Ishikawa (cell line): ENCODE data around the gene DCUN1D2.

Source experiments
- CEBPB ChIP-seq: IDR thresholded peaks from 2 replicates; pipeline ENCODE4 v1.6.1; 2012
- CREB1 ChIP-seq: IDR thresholded peaks from 2 replicates; pipeline ENCODE4 v1.6.1; 2012; ENCODE audit warnings: low read depth
- EGR1 ChIP-seq: IDR thresholded peaks from 2 replicates; pipeline ENCODE4 v1.6.1; 2012
- EP300 ChIP-seq: IDR thresholded peaks from 2 replicates; pipeline ENCODE4 v1.6.1; 2012; ENCODE audit warnings: borderline replicate concordance
- FOXM1 ChIP-seq: IDR thresholded peaks from 2 replicates; pipeline ENCODE4 v1.6.1; 2012; ENCODE audit warnings: low read depth, borderline replicate concordance
- MAX ChIP-seq: IDR thresholded peaks from 2 replicates; pipeline ENCODE4 v1.6.1; 2012
- NFIC ChIP-seq: IDR thresholded peaks from 2 replicates; pipeline ENCODE4 v1.6.1; 2012
- RAD21 ChIP-seq: IDR thresholded peaks from 2 replicates; pipeline ENCODE4 v1.6.1; 2012; ENCODE audit warnings: low read depth
- REST ChIP-seq: IDR thresholded peaks from 2 replicates; pipeline ENCODE4 v1.6.1; 2012; ENCODE audit warnings: low read depth, mild to moderate bottlenecking
- TAF1 ChIP-seq: IDR thresholded peaks from 2 replicates; pipeline ENCODE4 v1.6.1; 2012; ENCODE audit warnings: low read depth, mild to moderate bottlenecking
- TCF12 ChIP-seq: IDR thresholded peaks from 2 replicates; pipeline ENCODE4 v1.6.1; 2012; ENCODE audit warnings: low read depth
- TEAD4 ChIP-seq: IDR thresholded peaks from 2 replicates; pipeline ENCODE4 v1.6.1; 2012
- USF1 ChIP-seq: IDR thresholded peaks from 2 replicates; pipeline ENCODE4 v1.6.1; 2012
- YY1 ChIP-seq: IDR thresholded peaks from 2 replicates; pipeline ENCODE4 v1.6.1; 2012; ENCODE audit warnings: low read depth
- ZBTB7A ChIP-seq: IDR thresholded peaks from 2 replicates; pipeline ENCODE4 v1.6.1; 2012; ENCODE audit warnings: low read depth

The DCUN1D2 gene

GRCh38 chr13:113457510-113457909 lies 33.0 kb downstream of the DCUN1D2 start:
- TF ChIP-seq TAF1, result no peak
- no peak for TF ChIP-seq RAD21
- no peak for TF ChIP-seq NFIC
- TF ChIP-seq MAX, result no peak
- TF ChIP-seq CREB1, result no peak
- TF ChIP-seq FOXM1, result no peak
- no peak for TF ChIP-seq YY1
- no peak for TF ChIP-seq ZBTB7A
- TF ChIP-seq EP300, result no peak
- no peak for TF ChIP-seq TCF12
- no peak for TF ChIP-seq CEBPB
- no peak for TF ChIP-seq TEAD4
- TF ChIP-seq USF1, result no peak
- TF ChIP-seq EGR1, result no peak
- TF ChIP-seq REST, result no peak

GRCh38 chr13:113456116-113456702 lies 34.3 kb downstream of the DCUN1D2 start:
- TF ChIP-seq TEAD4 (no peak), EGR1 (no peak), EP300 (no peak), CREB1 (no peak), ZBTB7A (no peak), RAD21 (no peak), TCF12 (no peak), MAX (no peak), TAF1 (no peak), USF1 (no peak), YY1 (no peak), FOXM1 (no peak), REST (no peak), NFIC (no peak), CEBPB (no peak)

- TF ChIP-seq TEAD4 (no peak), EP300 (no peak), NFIC (no peak), YY1 (no peak), RAD21 (no peak), USF1 (no peak), TAF1 (no peak), REST (no peak), EGR1 (no peak), MAX (no peak), CREB1 (no peak), TCF12 (no peak), CEBPB (no peak), FOXM1 (no peak), ZBTB7A (no peak)
Observed at GRCh38 chr13:113455384-113455783, 35.1 kb downstream of the DCUN1D2 start.

- no peak for TF ChIP-seq TEAD4
- no peak for TF ChIP-seq USF1
- TF ChIP-seq MAX, result no peak
Observed at GRCh38 chr13:113454936-113455335, 35.6 kb downstream of the DCUN1D2 start.
